ENCODE measurements around the gene KRTAP4-12. TPM values are rescaled to one million over a fixed set of nuclear protein-coding genes. Genes with fewer than 3 reads are reported as not detected.
"Not testable (repeated sequence)": the region's sequence is repeated elsewhere in the genome, so short reads cannot be mapped to it uniquely, and the experiment has no call there.

The KRTAP4-12 gene
- total RNA-seq, 1 donor from 2014 or later = not detected

GRCh38 chr17:41140360-41141131 lies 16.6 kb upstream of the KRTAP4-12 start, which contains the start of gene KRTAP4-6:
Gene KRTAP4-6 (minus strand): TSS chr17:41140544. CDS start chr17:41140487, 57 bp downstream.
- Histone ChIP-seq H3K4me2 (ENCODE audit: low read length) (no peak within 1 kb of the TSS), H4K20me1 (ENCODE audit: insufficient read depth, low read length) (no peaks in the 10 kb centered on the region), H3K4me3 (ENCODE audit: insufficient read depth, low read depth, low read length) (no peak within 1 kb of the TSS), H3K4me1 (ENCODE audit: insufficient read depth, low read length) (no peaks in the 10 kb centered on the region), H3K36me3 (ENCODE audit: insufficient read depth, low read length) (no peaks in the 10 kb centered on the region), H3K79me2 (ENCODE audit: insufficient read depth, low read length) (no peaks in the 10 kb centered on the region), H3K27me3 (ENCODE audit: insufficient read depth, low read length) (no peaks in the 10 kb centered on the region), H3K9me3 (ENCODE audit: insufficient read depth, low read depth, low read length) (peaks cover 3% of the 10 kb centered on the region), H3K27ac (ENCODE audit: low read depth, low read length) (peak within 1 kb of the TSS; percentile 58), H3K9ac (ENCODE audit: low read length) (no peak within 1 kb of the TSS), H2AFZ (ENCODE audit: low read depth, low read length) (no peak within 1 kb of the TSS)
- Mint-ChIP-seq H3K9me3 (ENCODE audit: unreplicated experiment) (peaks cover 10% of the 10 kb centered on the region), H3K27me3 (ENCODE audit: low read depth, unreplicated experiment) (no peaks in the 10 kb centered on the region), H3K27ac (ENCODE audit: unreplicated experiment) (peak within 1 kb of the TSS; percentile 83), H3K4me3 (ENCODE audit: unreplicated experiment) (no peak within 1 kb of the TSS), H3K4me1 (ENCODE audit: low read depth, unreplicated experiment) (peaks cover 14% of the 10 kb centered on the region), H3K36me3 (ENCODE audit: low read depth, unreplicated experiment) (no peaks in the 10 kb centered on the region)
- FAIRE-seq (peak; percentile 87), DNase-seq (ENCODE audit: low read depth) (peak; percentile 81)
- TF ChIP-seq EZH2 (IDR thresholded peaks at IDR 0.05; ENCODE audit: insufficient read depth, low read length) (no peak), CTCF (IDR thresholded peaks at IDR 0.05; ENCODE audit: insufficient read depth, low read depth, low read length) (no peak)

GRCh38 chr17:41139865-41140264 lies 15.9 kb upstream of the KRTAP4-12 start:
- not testable (repeated sequence) for H3K4me3 ChIP-seq (ENCODE audit: insufficient read depth, low read depth, low read length); H3K9me3 ChIP-seq (ENCODE audit: insufficient read depth, low read depth, low read length); H3K4me2 ChIP-seq (ENCODE audit: low read length); H3K9ac ChIP-seq (ENCODE audit: low read length); H4K20me1 ChIP-seq (ENCODE audit: insufficient read depth, low read length); H3K4me1 ChIP-seq (ENCODE audit: insufficient read depth, low read length); H3K36me3 ChIP-seq (ENCODE audit: insufficient read depth, low read length); FAIRE-seq; H3K27me3 Mint-ChIP-seq (ENCODE audit: low read depth, unreplicated experiment); H3K4me3 Mint-ChIP-seq (ENCODE audit: unreplicated experiment); H3K27me3 ChIP-seq (ENCODE audit: insufficient read depth, low read length); H3K36me3 Mint-ChIP-seq (ENCODE audit: low read depth, unreplicated experiment); H2AFZ ChIP-seq (ENCODE audit: low read depth, low read length); H3K79me2 ChIP-seq (ENCODE audit: insufficient read depth, low read length); DNase-seq (ENCODE audit: low read depth); H3K27ac Mint-ChIP-seq (ENCODE audit: unreplicated experiment)
- Mint-ChIP-seq H3K4me1 (ENCODE audit: low read depth, unreplicated experiment) (peaks cover 14% of the 10 kb centered on the region), H3K9me3 (ENCODE audit: unreplicated experiment) (peaks cover 10% of the 10 kb centered on the region)
- H3K27ac ChIP-seq (ENCODE audit: low read depth, low read length) = peak overlapping the region; percentile 58

- Histone ChIP-seq H3K4me2 (ENCODE audit: low read length) (no peak overlapping the region), H3K27me3 (ENCODE audit: insufficient read depth, low read length) (no peaks in the 10 kb centered on the region), H3K36me3 (ENCODE audit: insufficient read depth, low read length) (no peaks in the 10 kb centered on the region), H3K4me3 (ENCODE audit: insufficient read depth, low read depth, low read length) (no peak overlapping the region), H3K79me2 (ENCODE audit: insufficient read depth, low read length) (no peaks in the 10 kb centered on the region), H3K9me3 (ENCODE audit: insufficient read depth, low read depth, low read length) (no peaks in the 10 kb centered on the region), H2AFZ (ENCODE audit: low read depth, low read length) (peak overlapping the region; percentile 6), H3K4me1 (ENCODE audit: insufficient read depth, low read length) (peaks cover 5% of the 10 kb centered on the region), H4K20me1 (ENCODE audit: insufficient read depth, low read length) (no peaks in the 10 kb centered on the region), H3K9ac (ENCODE audit: low read length) (no peak overlapping the region), H3K27ac (ENCODE audit: low read depth, low read length) (no peak overlapping the region)
- Mint-ChIP-seq H3K4me1 (ENCODE audit: low read depth, unreplicated experiment) (peaks cover 10% of the 10 kb centered on the region), H3K36me3 (ENCODE audit: low read depth, unreplicated experiment) (no peaks in the 10 kb centered on the region), H3K27me3 (ENCODE audit: low read depth, unreplicated experiment) (no peaks in the 10 kb centered on the region), H3K9me3 (ENCODE audit: unreplicated experiment) (peaks cover 4% of the 10 kb centered on the region), H3K27ac (ENCODE audit: unreplicated experiment) (no peak overlapping the region), H3K4me3 (ENCODE audit: unreplicated experiment) (no peak overlapping the region)
- TF ChIP-seq CTCF (IDR thresholded peaks at IDR 0.05; ENCODE audit: insufficient read depth, low read depth, low read length) = no peak
- no peak for TF ChIP-seq EZH2 (IDR thresholded peaks at IDR 0.05; ENCODE audit: insufficient read depth, low read length)
- FAIRE-seq (peak; percentile 86), DNase-seq (ENCODE audit: low read depth) (peak; percentile 8)
Measured at GRCh38 chr17:41133880-41134735, 10.1 kb upstream of the KRTAP4-12 start.

Data from astrocyte (in vitro differentiated cells and primary cell).